IMR-90 (cell line): ENCODE results near the gene YBX2.

Experiments used
- BHLHE40 ChIP-seq: fragments of 150-350 bp; IDR thresholded peaks from 2 replicates; pipeline ENCODE4 v1.6.1; 2016; ENCODE audit warnings: mild to moderate bottlenecking, low read depth, low read length
- CEBPB ChIP-seq: IDR thresholded peaks from 2 replicates; pipeline ENCODE4 v1.6.1; 2012; ENCODE audit warnings: low read depth, low read length, improper control_type of control experiment
- MAFK ChIP-seq: IDR thresholded peaks from 2 replicates; pipeline ENCODE4 v1.6.1; 2012; ENCODE audit warnings: low read depth, low read length, improper control_type of control experiment
- MAZ ChIP-seq: IDR thresholded peaks from 2 replicates; pipeline ENCODE4 v1.6.1; 2012; ENCODE audit warnings: low read depth, mild to moderate bottlenecking, low read length, improper control_type of control experiment, moderate library complexity, borderline replicate concordance
- MXI1 ChIP-seq: IDR thresholded peaks from 2 replicates; pipeline ENCODE4 v1.6.1; 2012; ENCODE audit warnings: low read depth, mild to moderate bottlenecking, low read length, moderate library complexity, borderline replicate concordance
- NFE2L2 ChIP-seq: fragments of 150-350 bp; IDR thresholded peaks from 2 replicates; pipeline ENCODE4 v1.6.1; 2016; ENCODE audit warnings: low read depth, mild to moderate bottlenecking, low read length
- POLR2A ChIP-seq: IDR thresholded peaks from 2 replicates; pipeline ENCODE4 v1.6.1; 2012; ENCODE audit warnings: mild to moderate bottlenecking, low read depth, low read length
- RAD21 ChIP-seq: IDR thresholded peaks from 2 replicates; pipeline ENCODE4 v1.6.1; 2012; ENCODE audit warnings: low read length, improper control_type of control experiment
- RFX5 ChIP-seq: IDR thresholded peaks from 2 replicates; pipeline ENCODE4 v1.8.0; 2012; ENCODE audit warnings: low read depth, mild to moderate bottlenecking, low read length, moderate library complexity
- SMC3 ChIP-seq: fragments of 150-350 bp; IDR thresholded peaks from 2 replicates; pipeline ENCODE4 v1.6.1; 2016; ENCODE audit warnings: low read depth, mild to moderate bottlenecking, antibody characterized with exemption, low read length, moderate library complexity
- TF ChIP-seq, protein P1 (sequence below): fragments of 150-350 bp; IDR thresholded peaks from 2 replicates; pipeline ENCODE4 v1.6.1; 2017; ENCODE audit warnings: mild to moderate bottlenecking, antibody characterized with exemption, low read length, low read depth
- TF ChIP-seq, protein P2 (sequence below): conservative IDR thresholded peaks from 2 replicates; pipeline ENCODE4 v1.5.1; 2012; ENCODE audit warnings: mild to moderate bottlenecking, low read depth, low read length, improper control_type of control experiment
- TF ChIP-seq, protein P3 (sequence below): fragments of 150-350 bp; IDR thresholded peaks from 2 replicates; pipeline ENCODE4 v1.6.1; 2016; ENCODE audit warnings: low read depth, mild to moderate bottlenecking, low read length, moderate library complexity, borderline replicate concordance

DNA sequence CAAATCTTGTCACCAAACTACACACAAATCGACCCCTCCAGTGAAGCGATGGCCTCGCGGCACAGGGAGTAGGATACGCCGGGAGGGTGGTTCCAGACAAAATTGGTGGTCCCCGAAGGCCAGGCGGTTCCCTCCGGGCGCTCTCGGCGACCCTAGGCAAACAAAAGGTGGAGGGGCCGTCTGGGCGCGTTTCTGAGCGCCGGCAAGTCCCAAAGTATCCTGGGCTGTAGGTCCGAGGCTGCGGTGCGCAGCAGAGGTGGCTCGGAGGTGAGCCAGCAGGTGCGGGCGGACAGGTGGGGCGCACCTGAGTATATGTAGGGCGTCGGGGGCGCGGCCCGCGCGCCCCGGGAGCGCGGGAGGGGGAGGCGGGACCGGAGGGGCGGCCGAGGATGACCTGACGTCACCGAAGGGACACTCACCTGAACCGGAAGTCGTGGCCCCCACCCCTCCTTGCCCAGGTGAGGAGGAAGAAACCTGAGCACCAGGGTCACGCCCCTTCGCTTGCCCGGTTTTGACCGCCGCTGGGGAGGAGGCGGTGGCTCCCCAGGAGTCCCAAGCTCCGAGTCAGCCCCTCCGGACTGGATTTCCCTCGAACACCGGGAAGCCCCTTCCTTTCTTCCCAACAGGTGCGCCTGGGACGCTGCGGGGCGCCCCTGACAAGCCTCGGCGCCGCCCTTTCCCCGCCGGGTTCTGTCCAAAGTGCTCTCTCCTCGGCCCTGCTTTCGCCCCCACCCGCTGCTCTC is 32.1 kb downstream of the YBX2 start, which contains the start of gene CLDN7:
- TF ChIP-seq RAD21, result no peak
- TF ChIP-seq, protein P1, sequence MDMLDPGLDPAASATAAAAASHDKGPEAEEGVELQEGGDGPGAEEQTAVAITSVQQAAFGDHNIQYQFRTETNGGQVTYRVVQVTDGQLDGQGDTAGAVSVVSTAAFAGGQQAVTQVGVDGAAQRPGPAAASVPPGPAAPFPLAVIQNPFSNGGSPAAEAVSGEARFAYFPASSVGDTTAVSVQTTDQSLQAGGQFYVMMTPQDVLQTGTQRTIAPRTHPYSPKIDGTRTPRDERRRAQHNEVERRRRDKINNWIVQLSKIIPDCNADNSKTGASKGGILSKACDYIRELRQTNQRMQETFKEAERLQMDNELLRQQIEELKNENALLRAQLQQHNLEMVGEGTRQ, result no peak
- TF ChIP-seq, protein P2, sequence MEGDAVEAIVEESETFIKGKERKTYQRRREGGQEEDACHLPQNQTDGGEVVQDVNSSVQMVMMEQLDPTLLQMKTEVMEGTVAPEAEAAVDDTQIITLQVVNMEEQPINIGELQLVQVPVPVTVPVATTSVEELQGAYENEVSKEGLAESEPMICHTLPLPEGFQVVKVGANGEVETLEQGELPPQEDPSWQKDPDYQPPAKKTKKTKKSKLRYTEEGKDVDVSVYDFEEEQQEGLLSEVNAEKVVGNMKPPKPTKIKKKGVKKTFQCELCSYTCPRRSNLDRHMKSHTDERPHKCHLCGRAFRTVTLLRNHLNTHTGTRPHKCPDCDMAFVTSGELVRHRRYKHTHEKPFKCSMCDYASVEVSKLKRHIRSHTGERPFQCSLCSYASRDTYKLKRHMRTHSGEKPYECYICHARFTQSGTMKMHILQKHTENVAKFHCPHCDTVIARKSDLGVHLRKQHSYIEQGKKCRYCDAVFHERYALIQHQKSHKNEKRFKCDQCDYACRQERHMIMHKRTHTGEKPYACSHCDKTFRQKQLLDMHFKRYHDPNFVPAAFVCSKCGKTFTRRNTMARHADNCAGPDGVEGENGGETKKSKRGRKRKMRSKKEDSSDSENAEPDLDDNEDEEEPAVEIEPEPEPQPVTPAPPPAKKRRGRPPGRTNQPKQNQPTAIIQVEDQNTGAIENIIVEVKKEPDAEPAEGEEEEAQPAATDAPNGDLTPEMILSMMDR, result no peak
- TF ChIP-seq NFE2L2, result no peak
- no peak for TF ChIP-seq MAZ
- TF ChIP-seq POLR2A, result no peak
- TF ChIP-seq MAFK, result no peak
- TF ChIP-seq, protein P3, sequence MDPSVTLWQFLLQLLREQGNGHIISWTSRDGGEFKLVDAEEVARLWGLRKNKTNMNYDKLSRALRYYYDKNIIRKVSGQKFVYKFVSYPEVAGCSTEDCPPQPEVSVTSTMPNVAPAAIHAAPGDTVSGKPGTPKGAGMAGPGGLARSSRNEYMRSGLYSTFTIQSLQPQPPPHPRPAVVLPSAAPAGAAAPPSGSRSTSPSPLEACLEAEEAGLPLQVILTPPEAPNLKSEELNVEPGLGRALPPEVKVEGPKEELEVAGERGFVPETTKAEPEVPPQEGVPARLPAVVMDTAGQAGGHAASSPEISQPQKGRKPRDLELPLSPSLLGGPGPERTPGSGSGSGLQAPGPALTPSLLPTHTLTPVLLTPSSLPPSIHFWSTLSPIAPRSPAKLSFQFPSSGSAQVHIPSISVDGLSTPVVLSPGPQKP, result no peak
- no peak for TF ChIP-seq BHLHE40
- no peak for TF ChIP-seq SMC3
- TF ChIP-seq CEBPB, result no peak
- TF ChIP-seq MXI1, result no peak
- TF ChIP-seq RFX5, result no peak
